IPS DF 6.9 (cell line): Measurements from ENCODE around the gene TMEM143.
"Not testable (repeated sequence)": the region's sequence is repeated elsewhere in the genome, so short reads cannot be mapped to it uniquely, and the experiment has no call there.

Source experiments
- DNase-seq: peaks from one replicate; pipeline ENCODE4 v3.0.0-alpha.2; 2013; ENCODE audit warnings: low read depth, low spot score
- H3K27ac ChIP-seq: one replicate; pipeline ENCODE4 v1.5.1; 2013; ENCODE audit warnings: low read length, control low read depth
- H3K27me3 ChIP-seq: 2 replicates; pipeline ENCODE4 v1.6.1; 2013; ENCODE audit warnings: mild to moderate bottlenecking, low read length; ENCODE audit not compliant: control insufficient read depth, insufficient read depth
- H3K36me3 ChIP-seq: 2 replicates; pipeline ENCODE4 v1.6.1; 2013; ENCODE audit warnings: low read length; ENCODE audit not compliant: control insufficient read depth, insufficient read depth
- H3K4me1 ChIP-seq: 2 replicates; pipeline ENCODE4 v1.6.1; 2013; ENCODE audit warnings: low read length; ENCODE audit not compliant: control insufficient read depth, insufficient read depth
- H3K4me3 ChIP-seq: 2 replicates; pipeline ENCODE4 v1.5.1; 2013; ENCODE audit warnings: mild to moderate bottlenecking, low read length
- H3K9me3 ChIP-seq: 2 replicates; pipeline ENCODE4 v1.6.1; 2013; ENCODE audit warnings: low read length, inconsistent platforms; ENCODE audit not compliant: control insufficient read depth, insufficient read depth
- WGBS: extraction: QIAGEN DNeasy Blood & Tissue Kit; methylation state at CpG from one replicate; pipeline ENCODE4 v1.1.7; 2013; ENCODE audit warnings: mixed read lengths, missing lambda C conversion rate; ENCODE audit not compliant: insufficient read length, insufficient coverage; 5-methylcytosine and 5-hydroxymethylcytosine counted together

Gene TMEM143

DNA sequence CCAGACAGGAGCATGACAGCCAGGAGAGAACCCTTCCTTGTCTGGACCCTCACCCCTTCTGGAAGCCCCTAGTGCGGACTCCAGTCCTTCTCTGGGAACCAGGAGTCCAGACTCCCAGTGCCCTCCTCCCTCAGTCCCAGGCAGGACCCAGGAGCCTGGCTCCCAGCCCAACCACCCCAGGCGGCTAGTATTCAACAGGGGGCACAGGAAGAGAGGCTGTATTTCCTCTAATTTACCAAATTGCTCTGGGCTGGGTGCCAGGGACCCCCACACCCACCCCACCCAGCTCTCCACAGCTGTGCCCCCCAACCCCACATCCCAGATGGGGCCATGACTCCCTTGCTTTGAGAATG is 33.1 kb upstream of the TMEM143 start:
- no peak overlapping the region for H3K4me3 ChIP-seq
- H3K9me3 ChIP-seq: no peaks in the 10 kb centered on the region
- peaks cover 12% of the 10 kb centered on the region; the same call in 1 of the 2 replicates for H3K27me3 ChIP-seq
- WGBS: no CpG with 5 or more reads among the region's 2 CpGs
- no peak for DNase-seq
- H3K27ac ChIP-seq: no peak overlapping the region
- no peaks in the 10 kb centered on the region for H3K36me3 ChIP-seq
- H3K4me1 ChIP-seq: peaks cover 10% of the 10 kb centered on the region

GRCh38 chr19:48396016-48396823 is 32.5 kb upstream of the TMEM143 start:
- H3K9me3 ChIP-seq: no peaks in the 10 kb centered on the region
- no peak for DNase-seq
- no peak overlapping the region for H3K4me3 ChIP-seq
- H3K4me1 ChIP-seq: peaks cover 11% of the 10 kb centered on the region
- WGBS: no CpG with 5 or more reads among the region's 24 CpGs
- no peak overlapping the region for H3K27ac ChIP-seq
- H3K27me3 ChIP-seq: peaks cover 12% of the 10 kb centered on the region; the same call in 1 of the 2 replicates
- H3K36me3 ChIP-seq: no peaks in the 10 kb centered on the region

- no peaks in the 10 kb centered on the region for H3K9me3 ChIP-seq
- H3K36me3 ChIP-seq: no peaks in the 10 kb centered on the region
- DNase-seq: no peak
- H3K27me3 ChIP-seq: peaks cover 12% of the 10 kb centered on the region; the same call in 1 of the 2 replicates
- peaks cover 11% of the 10 kb centered on the region for H3K4me1 ChIP-seq
- no peak overlapping the region for H3K4me3 ChIP-seq
- WGBS: no CpG with 5 or more reads among the region's 9 CpGs
- H3K27ac ChIP-seq: no peak overlapping the region
These were observed 31.8 kb upstream of the TMEM143 start for GRCh38 chr19:48395499-48395898.

DNA sequence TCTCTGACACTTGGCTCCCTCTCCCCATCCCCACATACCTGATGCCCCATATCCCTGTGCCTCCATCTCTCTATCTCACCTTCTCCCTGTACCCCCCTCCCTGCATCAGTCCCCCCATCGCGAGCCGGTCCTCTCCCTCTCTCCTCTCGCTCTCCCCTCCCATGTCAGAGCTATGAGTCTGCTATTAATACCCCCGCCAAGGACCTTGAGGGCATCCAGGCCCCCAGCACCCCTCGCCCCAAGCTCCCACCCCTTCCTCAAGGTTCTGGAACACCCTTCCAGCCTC is 31.4 kb upstream of the TMEM143 start:
- H3K4me1 ChIP-seq: peaks cover 9% of the 10 kb centered on the region
- H3K36me3 ChIP-seq: no peaks in the 10 kb centered on the region
- no peak for DNase-seq
- WGBS: no CpG with 5 or more reads among the region's 6 CpGs
- no peaks in the 10 kb centered on the region for H3K9me3 ChIP-seq
- no peak overlapping the region for H3K4me3 ChIP-seq
- H3K27ac ChIP-seq: no peak overlapping the region
- H3K27me3 ChIP-seq: peaks cover 12% of the 10 kb centered on the region; the same call in 1 of the 2 replicates

DNA sequence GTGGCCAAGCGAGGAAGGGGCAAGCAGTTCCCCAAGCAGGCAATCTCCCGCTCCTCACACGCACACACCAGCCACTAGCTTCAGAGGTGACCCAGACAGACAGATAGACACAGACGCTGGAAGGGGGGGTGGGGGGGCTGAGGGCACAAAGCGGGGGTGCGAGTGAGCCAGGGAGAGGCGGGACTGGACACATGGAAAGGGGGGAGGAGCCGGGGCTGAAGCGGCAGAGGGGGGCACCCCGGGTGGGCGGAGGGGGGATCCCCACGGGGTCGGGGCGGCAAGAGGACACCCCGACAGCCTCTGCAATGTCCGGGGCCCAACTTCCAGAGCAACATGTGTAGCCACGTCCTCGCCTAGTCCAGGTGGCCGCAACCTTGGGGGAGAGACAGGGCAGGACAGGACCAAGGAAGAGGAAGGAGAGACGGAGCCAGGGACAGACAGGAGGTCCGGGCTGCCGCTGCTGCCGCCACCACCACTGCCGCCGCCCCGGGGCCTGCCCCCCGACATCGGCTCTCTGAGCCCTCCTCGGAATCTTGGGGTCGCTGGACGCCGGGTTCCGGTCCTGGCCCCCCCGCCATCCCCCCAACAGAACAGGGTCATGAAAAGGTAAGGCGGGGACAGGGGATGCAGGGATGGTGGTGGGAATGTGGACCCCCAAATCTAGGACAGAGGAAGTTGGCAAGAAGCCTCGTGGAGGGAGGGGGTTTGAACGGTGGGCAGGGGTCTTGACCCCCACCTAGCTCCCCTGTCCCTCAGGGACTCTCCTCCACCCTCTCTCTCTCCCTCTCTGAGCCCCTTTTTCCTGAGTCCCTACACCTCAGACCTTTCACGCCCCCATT is 30.8 kb upstream of the TMEM143 start:
- Histone ChIP-seq H3K9me3 (no peaks in the 10 kb centered on the region), H3K27ac (no peak overlapping the region), H3K4me1 (peaks cover 9% of the 10 kb centered on the region), H3K36me3 (no peaks in the 10 kb centered on the region), H3K27me3 (peaks cover 12% of the 10 kb centered on the region; the same call in 1 of the 2 replicates), H3K4me3 (peak overlapping the region; percentile 38; the same call in 1 of the 2 replicates)
- no CpG with 5 or more reads among the region's 38 CpGs for whole genome bisulfite sequencing
- DNase-seq: no peak

GRCh38 chr19:48393559-48394330 is 30.0 kb upstream of the TMEM143 start, which contains the start of gene GRIN2D:
Gene GRIN2D, plus strand, starts transcription at chr19:48393668. Its CDS starts 4,725 bp downstream, at chr19:48398393.
- Histone ChIP-seq H3K9me3 (no peaks in the 10 kb centered on the region), H3K27ac (no peak within 1 kb of the TSS), H3K36me3 (no peaks in the 10 kb centered on the region), H3K4me1 (peaks cover 9% of the 10 kb centered on the region), H3K27me3 (peaks cover 12% of the 10 kb centered on the region; the same call in 1 of the 2 replicates), H3K4me3 (peak within 1 kb of the TSS; percentile 38; the same call in 1 of the 2 replicates)
- DNase-seq: no peak
- no CpG with 5 or more reads among the region's 40 CpGs for WGBS

- no peak for DNase-seq
- H3K4me3 ChIP-seq: peak overlapping the region; percentile 38; the same call in 1 of the 2 replicates
- no CpG with 5 or more reads among the region's 15 CpGs for WGBS
- H3K27me3 ChIP-seq: peaks cover 12% of the 10 kb centered on the region; the same call in 1 of the 2 replicates
- peaks cover 9% of the 10 kb centered on the region for H3K4me1 ChIP-seq
- peaks cover 2% of the 10 kb centered on the region; the same call in 1 of the 2 replicates for H3K36me3 ChIP-seq
- no peaks in the 10 kb centered on the region for H3K9me3 ChIP-seq
- no peak overlapping the region for H3K27ac ChIP-seq
These were observed 29.3 kb upstream of the TMEM143 start for GRCh38 chr19:48392860-48393558.

- no CpG with 5 or more reads among the region's 1 CpG for WGBS
- H3K4me3 ChIP-seq, H3K27ac ChIP-seq: not testable (repeated sequence)
These were observed 28.2 kb upstream of the TMEM143 start for GRCh38 chr19:48392006-48392344.

DNA sequence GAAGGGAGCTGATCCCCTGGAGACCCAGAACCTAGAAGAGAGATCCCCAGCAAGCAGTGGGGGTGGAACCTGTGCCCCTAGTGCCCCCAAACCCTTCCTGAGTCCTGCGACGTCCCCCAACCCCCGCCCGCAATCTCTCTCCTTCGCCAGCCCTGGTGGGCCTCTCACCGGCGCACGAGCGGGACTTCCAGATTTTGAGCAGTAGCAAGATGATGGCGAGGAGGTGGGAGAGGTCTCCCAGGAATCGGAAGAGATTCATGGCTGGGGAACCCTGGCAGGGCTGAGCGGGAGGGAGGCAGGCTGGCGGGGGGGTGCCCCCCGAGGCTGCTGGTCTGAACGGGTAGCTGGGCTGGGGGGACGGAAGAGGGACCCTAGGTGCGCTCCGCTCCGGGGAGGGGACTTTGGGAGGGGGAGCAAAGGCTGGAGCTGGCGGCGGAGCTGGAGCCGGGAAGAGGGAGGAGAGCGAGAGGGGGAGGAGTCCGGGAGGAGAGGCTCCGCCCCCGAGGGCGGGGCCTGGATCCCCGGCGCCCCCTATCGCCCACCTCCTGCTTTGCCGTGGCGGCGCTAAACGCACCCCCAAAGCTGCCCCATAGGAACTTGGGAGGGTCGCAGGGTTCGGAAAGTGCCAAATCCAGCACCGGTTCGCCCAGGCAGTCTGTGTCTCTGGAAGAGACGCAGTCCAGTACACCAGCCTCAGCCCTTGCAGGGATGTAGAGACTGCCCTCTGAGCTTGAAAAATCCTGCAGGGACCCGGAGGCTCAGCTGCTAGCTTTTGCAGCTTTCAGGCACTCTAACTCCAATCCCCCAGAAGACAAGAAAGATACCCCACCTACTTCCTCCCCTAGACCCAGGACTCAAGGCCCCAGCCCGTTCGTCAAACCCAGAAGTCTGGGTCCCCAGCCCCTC is 27.6 kb upstream of the TMEM143 start, which contains the start of gene KDELR1:
Gene KDELR1 (minus strand): TSS at position 452 of the 906 bp plus-strand sequence. CDS start 193 bp downstream, at position 259.
- no CpG with 5 or more reads among the region's 42 CpGs for WGBS
- DNase-seq: no peak
- Histone ChIP-seq H3K36me3 (peaks cover 9% of the 10 kb centered on the region; the same call in 1 of the 2 replicates), H3K9me3 (no peaks in the 10 kb centered on the region), H3K27me3 (peaks cover 10% of the 10 kb centered on the region; the same call in 1 of the 2 replicates), H3K4me1 (peaks cover 9% of the 10 kb centered on the region), H3K4me3 (peak within 1 kb of the TSS; percentile 96), H3K27ac (no peak within 1 kb of the TSS)

More at GRCh38 chr19:48392006-48392344, 28.2 kb upstream of the TMEM143 start:
- not testable (repeated sequence) for H3K4me1 ChIP-seq, H3K36me3 ChIP-seq, H3K9me3 ChIP-seq, DNase-seq, H3K27me3 ChIP-seq
